HG03432 (cell line): ENCODE data around the gene ELOB.

Experiments
- ATAC-seq: cut with Tn5 transposase; IDR thresholded peaks from one replicate; pipeline ENCODE4 v1.9.1; 2021; ENCODE audit warnings: mild to moderate bottlenecking, moderate library complexity; ENCODE audit not compliant: unreplicated experiment

The ELOB gene

GRCh38 chr16:2784358-2785100 is 7.4 kb upstream of the ELOB start:
- ATAC-seq = no peak

- ATAC-seq = no peak
Measured at GRCh38 chr16:2783581-2784357, 6.7 kb upstream of the ELOB start.

- no peak for ATAC-seq
Measured at GRCh38 chr16:2782583-2783351, 5.7 kb upstream of the ELOB start.

GRCh38 chr16:2779978-2780898 is 3.2 kb upstream of the ELOB start:
- ATAC-seq = no peak

- ATAC-seq = no peak
Measured at GRCh38 chr16:2779151-2779920, 2.3 kb upstream of the ELOB start.

- ATAC-seq = no peak
Measured at GRCh38 chr16:2778630-2778958, 1.5 kb upstream of the ELOB start.

- ATAC-seq = no peak
Measured at GRCh38 chr16:2777903-2778629, 986 bp upstream of the ELOB start.

GRCh38 chr16:2776500-2777139 is 460 bp downstream of the ELOB start:
- ATAC-seq = peak; percentile 30

- no peak for ATAC-seq
Measured at GRCh38 chr16:2775765-2776499, 1.1 kb downstream of the ELOB start.

- no peak for ATAC-seq
Measured at GRCh38 chr16:2775131-2775716, 1.9 kb downstream of the ELOB start.

- no peak for ATAC-seq
Measured at GRCh38 chr16:2774161-2774891, 2.8 kb downstream of the ELOB start.

GRCh38 chr16:2773188-2773968 is 3.7 kb downstream of the ELOB start:
- no peak for ATAC-seq

- ATAC-seq = no peak
Measured at GRCh38 chr16:2771496-2772402, 5.3 kb downstream of the ELOB start.

GRCh38 chr16:2770057-2770951 is 6.8 kb downstream of the ELOB start:
- no peak for ATAC-seq
